Liver (tissue), 9 donors: ENCODE measurements around the gene ZNF57. TPM values are rescaled to one million over a fixed set of nuclear protein-coding genes. Genes with fewer than 3 reads are reported as not detected.
"Not testable (repeated sequence)": the region's sequence is repeated elsewhere in the genome, so short reads cannot be mapped to it uniquely, and the experiment has no call there.

Experiments used
- DNase-seq: peaks from one replicate; pipeline ENCODE4 v3.0.0-alpha.2; 2017; ENCODE audit warnings: low spot score
- H3K27ac ChIP-seq, 2 donors: one replicate each; pipeline ENCODE4 v1.7.0; 2013; ENCODE audit warnings: inconsistent platforms in 2 of 2, low read length in 2 of 2, control low read depth in 1 of 2, low read depth in 1 of 2, mild to moderate bottlenecking in 1 of 2
- H3K27me3 ChIP-seq, 4 donors: one replicate each; pipeline versions ENCODE4 v1.6.1 to v1.7.0; 2013; ENCODE audit warnings: low read length in 3 of 4, inconsistent platforms in 1 of 4, mild to moderate bottlenecking in 1 of 4, moderate library complexity in 1 of 4; ENCODE audit not compliant: control insufficient read depth in 4 of 4, insufficient read depth in 4 of 4
- H3K36me3 ChIP-seq, 4 donors: one replicate each; pipeline versions ENCODE4 v1.6.1 to v1.7.0; 2013; ENCODE audit warnings: low read length in 3 of 4, mild to moderate bottlenecking in 3 of 4, low read depth in 1 of 4, moderate library complexity in 1 of 4; ENCODE audit not compliant: control insufficient read depth in 4 of 4, insufficient read depth in 3 of 4
- H3K4me1 ChIP-seq, 4 donors: one replicate each; pipeline versions ENCODE4 v1.6.1 to v1.7.0; 2013; ENCODE audit warnings: low read length in 3 of 4, mild to moderate bottlenecking in 3 of 4, moderate library complexity in 1 of 4; ENCODE audit not compliant: control insufficient read depth in 4 of 4, insufficient read depth in 4 of 4
- H3K4me3 ChIP-seq, 3 donors: one replicate each; pipeline versions ENCODE4 v1.6.1 to v1.7.0; 2013; ENCODE audit warnings: low read length in 3 of 3, control low read depth in 1 of 3, low read depth in 1 of 3, mild to moderate bottlenecking in 1 of 3
- H3K9ac ChIP-seq, 2 donors: one replicate each; pipeline ENCODE4 v1.7.0; 2013; ENCODE audit warnings: low read length in 2 of 2, mild to moderate bottlenecking in 2 of 2, moderate library complexity in 2 of 2, control low read depth in 1 of 2, low read depth in 1 of 2
- H3K9me3 ChIP-seq, 4 donors: one replicate each; pipeline versions ENCODE4 v1.6.1 to v1.7.0; 2013; ENCODE audit warnings: low read length in 3 of 4; ENCODE audit not compliant: control insufficient read depth in 4 of 4
- FOXA1 ChIP-seq: IDR thresholded peaks from 2 replicates; pipeline ENCODE4 v1.6.1; 2016; ENCODE audit warnings: antibody characterized with exemption
- GABPA ChIP-seq, 2 donors: IDR thresholded peaks in 1 of 2; conservative IDR thresholded peaks in 1 of 2; 2 replicates each; pipeline ENCODE4 v1.6.1; 2016; ENCODE audit warnings: antibody characterized with exemption in 2 of 2, mild to moderate bottlenecking in 1 of 2, moderate library complexity in 1 of 2
- HNF4A ChIP-seq, 2 donors: conservative IDR thresholded peaks; 2 replicates each; pipeline ENCODE4 v1.6.1; 2016; ENCODE audit warnings: antibody characterized with exemption in 2 of 2, mild to moderate bottlenecking in 2 of 2
- HNF4G ChIP-seq: IDR thresholded peaks from 2 replicates; pipeline ENCODE4 v1.6.1; 2016; ENCODE audit warnings: antibody characterized with exemption
- JUND ChIP-seq, 2 donors: IDR thresholded peaks; 2 replicates each; pipeline ENCODE4 v1.6.1; 2016; ENCODE audit warnings: antibody characterized with exemption in 2 of 2
- NR2F2 ChIP-seq: IDR thresholded peaks from 2 replicates; pipeline ENCODE4 v1.6.1; 2016; ENCODE audit warnings: antibody characterized with exemption
- RAD21 ChIP-seq, 2 donors: IDR thresholded peaks; 2 replicates each; pipeline ENCODE4 v1.6.1; 2016; ENCODE audit warnings: antibody characterized with exemption in 2 of 2, mild to moderate bottlenecking in 2 of 2
- RXRA ChIP-seq, 2 donors: IDR thresholded peaks; 2 replicates each; pipeline ENCODE4 v1.6.1; 2017 to 2018; ENCODE audit warnings: antibody characterized with exemption in 2 of 2, mild to moderate bottlenecking in 1 of 2
- SP1 ChIP-seq: IDR thresholded peaks from 2 replicates; pipeline ENCODE4 v1.6.1; 2018; ENCODE audit warnings: antibody characterized with exemption, mild to moderate bottlenecking
- TAF1 ChIP-seq: conservative IDR thresholded peaks from 2 replicates; pipeline ENCODE4 v1.6.1; 2016; ENCODE audit warnings: antibody characterized with exemption, mild to moderate bottlenecking
- YY1 ChIP-seq: IDR thresholded peaks from 2 replicates; pipeline ENCODE4 v1.6.1; 2016; ENCODE audit warnings: antibody characterized with exemption, mild to moderate bottlenecking
- WGBS: extraction: QIAGEN DNeasy Blood & Tissue Kit; methylation state at CpG from one replicate; pipeline ENCODE4 v1.1.7; 2013; 5-methylcytosine and 5-hydroxymethylcytosine counted together
- polyA plus RNA-seq, 2 donors: library from polyadenylated mRNA; stranded (reverse) in 1 of 2; unstranded in 1 of 2; fragments of 200-250 nt in 1 of 2; fragments of >200 nt in 1 of 2; fragmentation: Nextera tagmentation in 1 of 2; extraction: Ambion mirVana in 1 of 2; gene quantifications; one replicate each; pipeline versions ENCODE4 v1.2.1 to v1.2.3, GENCODE V29; 2013 to 2015
- total RNA-seq, 2 donors: library from RNA; depleted of rRNA; stranded (reverse); fragments of >200 nt; gene quantifications; one replicate each; pipeline ENCODE4 v1.2.3, GENCODE V29; 2014
- TF ChIP-seq, protein P1 (sequence below): IDR thresholded peaks from 2 replicates; pipeline ENCODE4 v1.6.1; 2016; ENCODE audit warnings: antibody characterized with exemption
- TF ChIP-seq, protein P2 (sequence below): fragments of 150-350 bp; IDR thresholded peaks from 2 replicates; pipeline ENCODE4 v1.5.1; 2017; ENCODE audit warnings: improper control_type of control experiment, low read depth, low read length; ENCODE audit not compliant: missing input control
- donor health status: healthy.
- donor health status: healthy.
- donor health status: healthy.
- donor health status: healthy.
- donor health status: healthy.

The ZNF57 gene
- total and polyA plus RNA-seq, 4 donors = 1.3 to 2.8 (median 1.8) TPM

DNA sequence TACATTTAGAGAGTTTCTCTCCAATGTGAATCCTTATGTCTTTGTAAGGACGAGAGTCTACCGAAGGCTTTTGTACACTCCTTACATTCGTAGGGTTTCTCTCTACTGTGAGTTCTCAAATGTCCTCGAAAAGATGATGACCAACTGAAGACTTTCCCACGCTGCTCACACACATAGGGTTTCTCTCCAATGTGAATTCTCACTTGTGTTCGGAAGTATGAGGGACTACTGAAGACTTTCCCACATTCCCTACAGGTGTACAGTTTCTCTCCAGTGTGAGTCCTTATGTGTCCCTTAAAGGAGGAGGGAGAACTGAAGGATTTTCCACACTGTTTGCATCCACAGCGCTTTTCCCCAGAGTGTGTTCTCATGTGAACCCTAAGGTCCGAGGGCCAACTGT, 4.0 kb upstream of the ZNF57 start:
- TF ChIP-seq NR2F2 (no peak), RAD21 (IDR thresholded peaks at IDR 0.05) (no peak), HNF4G (no peak), HNF4A (conservative IDR thresholded peaks at IDR 0.05) (no peak), YY1 (no peak), FOXA1 (no peak), RXRA (IDR thresholded peaks at IDR 0.05) (no peak), TAF1 (no peak), JUND (IDR thresholded peaks at IDR 0.05) (no peak), GABPA (IDR thresholded peaks at IDR 0.05 in 1 of 2, conservative IDR thresholded peaks at IDR 0.05 in 1 of 2) (no peak), SP1 (no peak)
- Histone ChIP-seq H3K27me3 (no peaks in the 10 kb centered on the region), H3K9me3 (peaks cover 6 to 9% (median 8%) of the 10 kb centered on the region in 4 donors), H3K4me3 (no peak overlapping the region), H3K36me3 (no peaks in the 10 kb centered on the region), H3K9ac (no peak overlapping the region), H3K27ac (no peak overlapping the region), H3K4me1 (peaks cover 2 to 7% (median 4%) of the 10 kb centered on the region in 4 donors)
- no peak for DNase-seq
- whole genome bisulfite sequencing = 68% methylated on average over 8 of the region's 8 CpGs

DNA sequence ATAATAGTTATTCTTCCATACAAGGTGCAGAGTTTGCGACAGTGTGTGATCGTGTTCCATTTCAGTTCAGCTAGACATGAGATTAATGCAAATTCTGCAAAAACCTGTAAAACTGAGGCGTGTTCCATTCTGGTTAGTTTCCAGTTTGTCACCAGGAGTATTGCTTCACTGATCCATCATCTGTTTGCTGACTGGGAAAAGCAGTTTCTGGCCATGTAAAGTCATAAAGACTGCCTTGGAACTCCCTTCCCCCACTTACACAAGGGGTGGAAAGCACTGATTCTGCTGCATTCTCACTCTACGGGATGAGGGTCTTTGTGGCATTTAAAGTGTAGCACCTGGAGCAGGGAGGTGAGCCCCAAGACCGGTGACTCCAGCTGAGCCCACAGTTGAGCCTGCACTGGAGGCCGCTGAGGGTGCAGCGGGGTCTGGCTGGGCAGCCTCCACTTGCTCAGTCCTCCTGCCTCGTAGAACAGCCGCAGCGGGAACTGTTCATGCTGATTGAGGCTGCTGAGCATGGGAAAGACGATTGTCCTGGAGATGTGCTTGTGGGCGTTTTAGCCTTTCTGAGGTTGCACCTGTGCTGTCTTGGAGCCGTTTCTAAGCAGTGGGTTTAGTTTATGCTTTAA, 2.0 kb downstream of the ZNF57 start:
- H3K36me3 ChIP-seq = peaks cover 0 to 1% (median 0%) of the 10 kb centered on the region in 4 donors
- WGBS = 82% methylated on average over 13 of the region's 13 CpGs
- no peaks in the 10 kb centered on the region for H3K9me3 ChIP-seq
- TF ChIP-seq HNF4G = no peak
- TF ChIP-seq, protein P1, sequence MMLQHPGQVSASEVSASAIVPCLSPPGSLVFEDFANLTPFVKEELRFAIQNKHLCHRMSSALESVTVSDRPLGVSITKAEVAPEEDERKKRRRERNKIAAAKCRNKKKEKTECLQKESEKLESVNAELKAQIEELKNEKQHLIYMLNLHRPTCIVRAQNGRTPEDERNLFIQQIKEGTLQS = no peak
- TF ChIP-seq FOXA1 = no peak
- TF ChIP-seq, protein P2, sequence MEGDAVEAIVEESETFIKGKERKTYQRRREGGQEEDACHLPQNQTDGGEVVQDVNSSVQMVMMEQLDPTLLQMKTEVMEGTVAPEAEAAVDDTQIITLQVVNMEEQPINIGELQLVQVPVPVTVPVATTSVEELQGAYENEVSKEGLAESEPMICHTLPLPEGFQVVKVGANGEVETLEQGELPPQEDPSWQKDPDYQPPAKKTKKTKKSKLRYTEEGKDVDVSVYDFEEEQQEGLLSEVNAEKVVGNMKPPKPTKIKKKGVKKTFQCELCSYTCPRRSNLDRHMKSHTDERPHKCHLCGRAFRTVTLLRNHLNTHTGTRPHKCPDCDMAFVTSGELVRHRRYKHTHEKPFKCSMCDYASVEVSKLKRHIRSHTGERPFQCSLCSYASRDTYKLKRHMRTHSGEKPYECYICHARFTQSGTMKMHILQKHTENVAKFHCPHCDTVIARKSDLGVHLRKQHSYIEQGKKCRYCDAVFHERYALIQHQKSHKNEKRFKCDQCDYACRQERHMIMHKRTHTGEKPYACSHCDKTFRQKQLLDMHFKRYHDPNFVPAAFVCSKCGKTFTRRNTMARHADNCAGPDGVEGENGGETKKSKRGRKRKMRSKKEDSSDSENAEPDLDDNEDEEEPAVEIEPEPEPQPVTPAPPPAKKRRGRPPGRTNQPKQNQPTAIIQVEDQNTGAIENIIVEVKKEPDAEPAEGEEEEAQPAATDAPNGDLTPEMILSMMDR = no peak
- no peak for TF ChIP-seq NR2F2
- TF ChIP-seq GABPA (IDR thresholded peaks at IDR 0.05 in 1 of 2, conservative IDR thresholded peaks at IDR 0.05 in 1 of 2) = no peak
- no peak for DNase-seq
- no peak overlapping the region for H3K9ac ChIP-seq
- H3K4me1 ChIP-seq = peaks cover 6 to 15% (median 7%) of the 10 kb centered on the region in 4 donors
- H3K27me3 ChIP-seq = no peaks in the 10 kb centered on the region
- H3K4me3 ChIP-seq = no peak overlapping the region
- H3K27ac ChIP-seq = no peak overlapping the region

DNA sequence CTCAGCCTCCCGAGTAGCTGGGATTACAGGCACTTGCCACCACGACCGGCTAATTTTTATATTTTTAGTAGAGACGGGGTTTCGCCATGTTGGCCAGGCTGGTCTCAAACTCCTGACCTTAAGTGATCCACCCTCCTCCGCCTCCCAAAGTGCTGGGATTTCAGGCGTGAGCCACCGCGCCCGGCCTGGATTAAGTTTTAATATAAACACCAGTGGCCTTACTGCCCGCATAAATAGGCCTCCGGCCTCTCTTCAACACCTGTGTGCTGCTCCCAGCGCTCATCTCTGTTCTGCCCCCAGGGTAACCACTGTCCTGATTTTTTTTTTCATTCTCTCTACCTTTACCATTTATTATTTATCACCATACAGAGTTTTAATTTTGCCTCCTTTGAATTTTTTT, 2.6 kb downstream of the ZNF57 start:
- not testable (repeated sequence) for H3K4me3 ChIP-seq, H3K9me3 ChIP-seq, H3K27ac ChIP-seq, H3K9ac ChIP-seq, H3K27me3 ChIP-seq, DNase-seq, H3K36me3 ChIP-seq
- WGBS = 94% methylated on average over 13 of the region's 13 CpGs
- peaks cover 6 to 15% (median 7%) of the 10 kb centered on the region in 4 donors for H3K4me1 ChIP-seq
